Measurements from ENCODE around the gene RAB14.
"Not testable (repeated sequence)": the region's sequence is repeated elsewhere in the genome, so short reads cannot be mapped to it uniquely, and the experiment has no call there.

The RAB14 gene

DNA sequence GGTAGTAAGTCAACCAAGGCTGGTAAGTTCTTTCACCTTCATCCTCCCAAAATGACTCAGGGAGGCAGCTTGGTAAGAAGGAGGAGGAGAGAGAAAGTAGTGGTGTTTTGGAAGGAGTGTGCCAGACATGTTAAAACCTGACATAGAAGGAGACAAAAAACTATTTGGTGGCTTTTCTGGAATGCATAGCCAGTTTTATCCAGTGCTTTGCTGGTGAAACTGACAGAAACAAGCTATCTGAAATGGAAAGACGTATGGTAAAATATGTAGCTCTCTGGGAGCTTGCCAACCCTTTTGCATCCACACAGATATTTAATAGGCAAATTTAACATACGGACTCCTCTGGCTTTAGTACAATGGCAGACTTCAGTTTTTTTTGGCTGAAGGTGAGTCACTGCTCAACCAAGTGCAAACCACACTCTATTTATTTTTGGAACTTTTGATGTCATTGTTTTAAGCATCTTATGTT lies 45.4 kb downstream of the RAB14 start:
- DNase-seq (ENCODE audit: low read depth), result no peak

DNA sequence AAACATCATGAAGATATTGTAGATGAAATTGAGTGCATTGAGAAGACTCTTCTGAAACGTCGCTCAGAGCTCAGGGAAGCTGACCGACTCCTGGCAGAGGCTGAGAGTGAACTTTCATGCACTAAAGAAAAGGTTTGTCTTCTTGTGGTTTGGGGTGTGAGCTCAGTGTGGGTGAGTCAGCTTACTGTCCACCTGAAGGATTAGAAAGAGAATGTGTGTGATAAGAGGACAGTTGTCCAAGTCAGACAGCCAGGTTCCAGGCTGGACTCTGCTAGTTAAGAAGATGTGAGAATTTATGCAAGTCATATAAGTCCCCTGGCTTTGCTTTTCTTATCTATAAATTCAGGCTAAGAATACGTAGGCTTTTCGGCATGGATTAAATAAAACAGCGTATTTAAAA lies 46.9 kb downstream of the RAB14 start:
- no peak for DNase-seq (ENCODE audit: low read depth)

GRCh38 chr9:121153642-121154041 lies 48.0 kb downstream of the RAB14 start:
- DNase-seq (ENCODE audit: low read depth), result no peak

- DNase-seq (ENCODE audit: low read depth), result no peak
These were observed 51.5 kb downstream of the RAB14 start for GRCh38 chr9:121150188-121150587.

DNA sequence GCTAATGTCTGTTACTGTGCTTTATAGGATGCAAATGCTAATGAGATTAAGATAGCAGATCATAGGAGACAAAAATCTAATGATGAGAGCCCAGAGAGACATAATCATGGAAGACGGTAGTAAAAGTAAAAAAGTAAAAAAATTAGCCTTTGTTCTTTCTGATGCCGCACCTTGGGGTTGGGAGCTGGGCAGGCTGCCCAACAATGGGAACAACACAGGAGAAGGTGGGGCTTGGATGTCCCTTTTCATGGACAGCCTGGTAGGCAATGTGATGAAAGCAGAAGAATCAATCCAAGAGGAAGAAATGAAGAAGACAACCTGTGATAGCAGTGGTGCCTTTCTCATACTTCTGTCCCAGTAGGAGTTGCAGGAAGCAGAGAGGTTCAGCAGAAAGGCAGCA lies 57.2 kb downstream of the RAB14 start:
- no peak for DNase-seq (ENCODE audit: low read depth)

DNA sequence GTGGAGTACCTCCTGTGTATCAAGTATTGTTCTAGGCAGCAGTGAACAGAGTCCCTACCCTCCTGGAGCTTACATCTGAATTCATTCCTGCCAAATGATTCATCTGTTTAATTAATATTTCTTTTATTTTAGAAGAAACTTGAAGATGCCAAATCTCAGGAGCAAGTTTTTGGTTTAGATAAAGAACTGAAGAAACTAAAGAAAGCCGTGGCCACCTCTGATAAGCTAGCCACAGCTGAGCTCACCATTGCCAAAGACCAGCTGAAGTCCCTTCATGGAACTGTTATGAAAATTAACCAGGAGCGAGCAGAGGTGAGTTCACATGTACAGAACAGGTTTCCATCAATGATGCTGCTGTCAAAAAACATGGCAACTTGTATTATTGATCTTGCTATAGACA lies 57.9 kb downstream of the RAB14 start:
- no peak for DNase-seq (ENCODE audit: low read depth)

GRCh38 chr9:121141706-121142105 lies 60.0 kb downstream of the RAB14 start:
- no peak for DNase-seq (ENCODE audit: low read depth)

- DNase-seq (ENCODE audit: low read depth), result no peak
These were observed 60.4 kb downstream of the RAB14 start for GRCh38 chr9:121141306-121141705.

GRCh38 chr9:121140162-121140561 lies 61.5 kb downstream of the RAB14 start:
- no peak for DNase-seq (ENCODE audit: low read depth)

- no peak for DNase-seq (ENCODE audit: low read depth)
These were observed 62.7 kb downstream of the RAB14 start for GRCh38 chr9:121138973-121139372.

DNA sequence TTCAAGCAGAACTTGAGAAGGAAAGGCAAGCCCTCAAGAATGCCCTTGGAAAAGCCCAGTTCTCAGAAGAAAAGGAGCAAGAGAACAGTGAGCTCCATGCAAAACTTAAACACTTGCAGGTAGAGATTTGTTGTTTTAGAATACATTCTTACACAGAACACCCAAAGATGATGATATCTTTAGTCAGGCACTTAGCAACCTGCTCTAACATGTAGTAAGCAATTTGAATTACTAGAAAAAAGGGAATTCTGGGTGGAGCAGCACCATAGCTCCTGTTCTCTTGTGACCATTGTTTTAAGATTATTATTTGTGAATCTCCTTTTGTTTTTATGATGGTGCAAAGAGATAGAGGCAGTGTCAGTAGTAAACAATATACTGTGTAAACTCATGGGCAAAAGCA lies 63.1 kb downstream of the RAB14 start:
- no peak for DNase-seq (ENCODE audit: low read depth)

- DNase-seq (ENCODE audit: low read depth), result no peak
These were observed 66.0 kb downstream of the RAB14 start for GRCh38 chr9:121135642-121136041.

DNA sequence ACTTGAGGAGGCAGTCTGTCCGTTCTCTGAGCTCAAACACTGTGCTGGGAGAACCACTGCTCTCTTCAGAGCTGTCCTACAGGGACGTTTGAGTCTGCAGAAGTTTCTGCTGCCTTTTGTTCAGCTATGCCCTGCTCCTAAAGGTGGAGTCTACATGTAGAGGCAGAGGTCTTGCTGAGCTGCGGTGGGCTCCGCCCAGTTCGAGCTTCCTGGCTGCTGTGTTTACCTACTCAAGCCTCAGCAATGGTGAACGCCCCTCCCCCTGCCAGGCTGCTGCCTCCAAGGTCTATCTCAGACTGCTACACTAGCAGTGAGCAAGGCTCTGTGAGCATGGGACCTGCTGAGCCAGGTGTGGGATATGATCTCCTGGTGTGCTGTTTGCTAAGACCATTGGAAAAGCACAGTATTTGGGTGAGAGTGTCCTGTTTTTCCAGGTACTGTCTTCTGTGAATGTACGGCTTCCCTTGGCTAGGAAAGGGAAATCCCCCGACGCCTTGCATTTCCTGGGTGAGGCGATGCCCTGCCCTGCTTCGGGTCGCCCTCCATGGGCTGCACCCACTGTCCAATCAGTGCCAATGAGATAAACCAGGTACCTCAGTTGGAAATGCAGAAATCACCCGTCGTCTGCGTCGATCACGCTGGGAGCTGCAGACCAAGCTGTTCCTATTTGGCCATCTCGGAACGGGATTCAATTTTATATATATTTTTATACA lies 68.4 kb downstream of the RAB14 start:
- peak; percentile 65 for DNase-seq (ENCODE audit: low read depth)

- not testable (repeated sequence) for DNase-seq (ENCODE audit: low read depth)
These were observed 72.3 kb downstream of the RAB14 start for GRCh38 chr9:121129384-121129783.

All from T-helper 22 cell (primary cell).